Muscle of leg (tissue), 11 donors: ENCODE measurements around the gene ZBTB39. TPM values are rescaled to one million over a fixed set of nuclear protein-coding genes. Genes with fewer than 3 reads are reported as not detected.

Experiments used
- DNase-seq: peaks from one replicate; pipeline ENCODE4 v3.0.0; 2013
- H3K27ac ChIP-seq: one replicate; pipeline ENCODE4 v1.5.1; 2013; ENCODE audit warnings: mild to moderate bottlenecking, low read length, control low read depth
- H3K27me3 ChIP-seq: one replicate; pipeline ENCODE4 v1.6.1; 2013; ENCODE audit warnings: low read length; ENCODE audit not compliant: control insufficient read depth, insufficient read depth
- H3K36me3 ChIP-seq: one replicate; pipeline ENCODE4 v1.6.1; 2013; ENCODE audit warnings: low read length; ENCODE audit not compliant: control insufficient read depth, insufficient read depth
- H3K4me1 ChIP-seq: one replicate; pipeline ENCODE4 v1.6.1; 2013; ENCODE audit warnings: low read length; ENCODE audit not compliant: control insufficient read depth, insufficient read depth
- H3K4me3 ChIP-seq: one replicate; pipeline ENCODE4 v1.5.1; 2013; ENCODE audit warnings: low read length, control low read depth
- H3K9me3 ChIP-seq: replicated peaks from 2 replicates; pipeline ENCODE4 v1.6.1; 2013; ENCODE audit warnings: low read depth, low read length; ENCODE audit not compliant: control insufficient read depth
- WGBS: methylation state at CpG from one replicate; pipeline ENCODE4 v1.1.5; 2013; ENCODE audit warnings: missing lambda C conversion rate; ENCODE audit not compliant: insufficient coverage; 5-methylcytosine and 5-hydroxymethylcytosine counted together
- polyA plus RNA-seq, 8 donors: library from polyadenylated mRNA; unstranded; fragments of 120-200 nt; gene quantifications; one replicate each; pipeline versions ENCODE4 v1.2.1 to v1.2.3, GENCODE V29; 2013; ENCODE audit warnings: inconsistent platforms in 1 of 8, low replicate concordance in 1 of 8; ENCODE audit not compliant: insufficient read length in 8 of 8, insufficient read depth in 1 of 8
- total RNA-seq: library from RNA; stranded (reverse); fragments of 120-200 nt; gene quantifications from one replicate; pipeline ENCODE4 v1.2.4, GENCODE V29; 2013

The ZBTB39 gene
- total and polyA plus RNA-seq, 9 donors, result 4.3 to 7.0 (median 5.7) TPM

DNA sequence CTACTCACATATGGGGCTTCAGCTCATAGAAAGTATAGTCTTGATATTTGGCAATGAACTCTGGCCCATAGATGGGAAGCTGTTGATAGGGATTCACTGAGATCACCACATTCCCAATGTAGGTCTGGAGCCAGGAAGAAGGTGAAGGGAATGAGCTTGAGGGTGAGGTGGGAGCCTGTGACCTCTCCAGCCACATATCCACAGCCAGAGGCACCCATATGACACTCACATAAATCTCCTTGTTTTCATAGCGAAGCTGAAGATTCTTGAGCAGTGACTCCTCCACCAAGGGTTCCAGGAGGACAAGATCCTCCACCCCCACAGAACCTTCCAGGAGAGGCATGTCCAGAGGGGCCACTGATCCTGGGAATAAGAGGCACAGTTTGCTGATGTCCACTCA is 41.6 kb upstream of the ZBTB39 start:
- H3K9me3 ChIP-seq, result no peaks in the 10 kb centered on the region
- no CpG with 5 or more reads among the region's 1 CpG for WGBS
- no peak overlapping the region for H3K27ac ChIP-seq
- H3K4me1 ChIP-seq, result peaks cover 16% of the 10 kb centered on the region
- H3K4me3 ChIP-seq, result no peak overlapping the region
- no peak for DNase-seq
- H3K27me3 ChIP-seq, result peaks cover 2% of the 10 kb centered on the region
- H3K36me3 ChIP-seq, result no peaks in the 10 kb centered on the region

- peaks cover 16% of the 10 kb centered on the region for H3K4me1 ChIP-seq
- no peaks in the 10 kb centered on the region for H3K9me3 ChIP-seq
- no peaks in the 10 kb centered on the region for H3K36me3 ChIP-seq
- H3K27me3 ChIP-seq, result peaks cover 2% of the 10 kb centered on the region
- H3K27ac ChIP-seq, result no peak overlapping the region
- WGBS, result 76% methylated on average over 4 of the region's 10 CpGs
- DNase-seq, result peak; percentile 29
- H3K4me3 ChIP-seq, result no peak overlapping the region
These were observed 40.9 kb upstream of the ZBTB39 start for GRCh38 chr12:57046947-57047890.

GRCh38 chr12:57046086-57046791 is 39.9 kb upstream of the ZBTB39 start:
- Histone ChIP-seq H3K9me3 (no peaks in the 10 kb centered on the region), H3K27ac (no peak overlapping the region), H3K4me1 (peaks cover 17% of the 10 kb centered on the region), H3K36me3 (no peaks in the 10 kb centered on the region), H3K4me3 (no peak overlapping the region), H3K27me3 (peaks cover 2% of the 10 kb centered on the region)
- DNase-seq, result peak; percentile 30
- 15% methylated on average over 1 of the region's 6 CpGs for WGBS

DNA sequence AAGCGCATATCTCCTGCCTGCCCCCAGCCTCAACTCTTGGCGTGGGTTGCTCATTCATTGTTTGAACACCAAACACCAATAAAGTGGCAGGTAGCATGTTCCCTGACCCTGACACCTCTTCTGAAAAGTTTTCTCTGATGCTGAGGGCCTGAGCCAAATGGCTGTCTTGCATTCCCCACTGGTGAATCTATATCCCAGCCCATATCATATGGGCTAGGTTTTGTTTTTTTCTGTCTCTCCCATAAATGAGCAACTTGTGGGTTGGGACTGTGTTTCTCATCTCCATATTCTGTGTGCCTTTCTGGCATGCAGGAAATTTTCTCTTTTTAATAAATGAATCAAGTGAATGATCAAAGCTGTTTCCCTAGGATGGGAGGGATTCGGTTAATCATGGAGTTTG is 38.5 kb upstream of the ZBTB39 start:
- Histone ChIP-seq H3K4me3 (no peak overlapping the region), H3K27me3 (peaks cover 2% of the 10 kb centered on the region), H3K9me3 (no peaks in the 10 kb centered on the region), H3K4me1 (peaks cover 24% of the 10 kb centered on the region), H3K27ac (no peak overlapping the region), H3K36me3 (no peaks in the 10 kb centered on the region)
- WGBS, result 60% methylated on average over 1 of the region's 3 CpGs
- DNase-seq, result no peak

DNA sequence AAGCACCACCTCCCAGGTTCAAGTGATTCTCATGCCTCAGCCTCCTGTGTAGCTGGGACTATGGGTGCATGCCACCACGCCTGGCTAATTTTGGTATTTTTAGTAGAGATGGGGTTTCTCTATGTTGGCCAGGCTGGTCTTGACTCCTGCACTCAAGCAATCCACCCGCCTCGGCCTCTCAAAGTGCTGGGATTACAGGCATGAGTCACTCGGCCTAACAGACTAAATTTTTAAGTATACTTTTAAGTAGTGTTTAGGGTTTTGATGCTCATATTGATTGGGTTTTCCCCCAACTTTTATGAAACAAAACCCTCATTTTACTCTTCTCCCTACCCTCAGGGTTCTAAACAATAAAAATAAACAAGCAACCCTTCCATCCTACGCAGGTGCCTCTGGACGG is 38.1 kb upstream of the ZBTB39 start:
- Histone ChIP-seq H3K27ac (no peak overlapping the region), H3K9me3 (no peaks in the 10 kb centered on the region), H3K36me3 (no peaks in the 10 kb centered on the region), H3K4me3 (no peak overlapping the region), H3K27me3 (peaks cover 2% of the 10 kb centered on the region), H3K4me1 (peaks cover 24% of the 10 kb centered on the region)
- DNase-seq, result no peak
- WGBS, result no CpG with 5 or more reads among the region's 6 CpGs

DNA sequence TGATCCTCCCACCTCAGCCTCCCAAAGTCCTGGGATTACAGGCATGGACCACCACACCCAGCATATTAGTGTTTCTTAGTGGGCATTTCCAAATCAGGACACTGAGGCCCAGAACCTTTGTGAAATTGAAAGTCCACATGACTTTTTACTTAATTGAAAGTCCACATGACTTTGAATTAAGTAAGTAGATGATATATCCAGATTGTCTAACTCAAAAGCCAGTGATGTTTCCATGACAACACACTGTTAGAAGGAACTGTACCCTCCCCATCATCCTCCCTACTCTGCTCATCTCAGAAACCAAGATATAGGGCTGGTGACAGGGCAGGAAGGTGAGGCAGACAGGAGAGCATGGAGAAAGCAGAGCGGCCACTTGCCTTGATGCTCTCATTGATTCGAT is 36.3 kb upstream of the ZBTB39 start:
- 75% methylated on average over 2 of the region's 2 CpGs for WGBS
- H3K27ac ChIP-seq, result no peak overlapping the region
- peak; percentile 68 for DNase-seq
- H3K4me3 ChIP-seq, result no peak overlapping the region
- H3K9me3 ChIP-seq, result no peaks in the 10 kb centered on the region
- H3K36me3 ChIP-seq, result no peaks in the 10 kb centered on the region
- peaks cover 23% of the 10 kb centered on the region for H3K4me1 ChIP-seq
- peaks cover under 1% of the 10 kb centered on the region for H3K27me3 ChIP-seq

- no peaks in the 10 kb centered on the region for H3K9me3 ChIP-seq
- DNase-seq, result no peak
- H3K4me3 ChIP-seq, result no peak overlapping the region
- H3K4me1 ChIP-seq, result peaks cover 8% of the 10 kb centered on the region
- H3K27me3 ChIP-seq, result peaks cover 2% of the 10 kb centered on the region
- H3K36me3 ChIP-seq, result no peaks in the 10 kb centered on the region
- 14% methylated on average over 1 of the region's 2 CpGs for WGBS
- H3K27ac ChIP-seq, result no peak overlapping the region
These were observed 34.4 kb upstream of the ZBTB39 start for GRCh38 chr12:57040750-57041149.

DNA sequence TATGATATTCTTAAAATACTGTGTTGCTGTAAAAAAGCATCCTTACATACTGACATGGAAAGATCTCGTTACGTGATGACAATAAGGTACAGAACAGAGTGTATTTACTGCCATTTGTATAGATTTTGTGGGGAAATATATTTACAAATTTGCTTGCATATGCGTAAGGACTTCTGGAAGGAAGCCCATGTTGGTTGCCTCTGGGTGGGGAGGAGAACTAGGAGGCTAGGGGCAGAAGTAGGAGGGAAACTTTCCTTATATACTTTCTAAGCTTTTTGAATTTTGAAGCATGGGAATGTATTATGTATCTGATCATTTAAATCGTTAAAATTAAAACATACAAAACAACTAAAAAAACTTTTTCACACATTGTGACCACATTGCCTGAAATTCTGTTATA is 33.9 kb upstream of the ZBTB39 start:
- H3K9me3 ChIP-seq, result no peaks in the 10 kb centered on the region
- WGBS, result no CpG with 5 or more reads among the region's 4 CpGs
- peaks cover 8% of the 10 kb centered on the region for H3K4me1 ChIP-seq
- DNase-seq, result no peak
- peaks cover 2% of the 10 kb centered on the region for H3K27me3 ChIP-seq
- no peak overlapping the region for H3K27ac ChIP-seq
- no peak overlapping the region for H3K4me3 ChIP-seq
- no peaks in the 10 kb centered on the region for H3K36me3 ChIP-seq

DNA sequence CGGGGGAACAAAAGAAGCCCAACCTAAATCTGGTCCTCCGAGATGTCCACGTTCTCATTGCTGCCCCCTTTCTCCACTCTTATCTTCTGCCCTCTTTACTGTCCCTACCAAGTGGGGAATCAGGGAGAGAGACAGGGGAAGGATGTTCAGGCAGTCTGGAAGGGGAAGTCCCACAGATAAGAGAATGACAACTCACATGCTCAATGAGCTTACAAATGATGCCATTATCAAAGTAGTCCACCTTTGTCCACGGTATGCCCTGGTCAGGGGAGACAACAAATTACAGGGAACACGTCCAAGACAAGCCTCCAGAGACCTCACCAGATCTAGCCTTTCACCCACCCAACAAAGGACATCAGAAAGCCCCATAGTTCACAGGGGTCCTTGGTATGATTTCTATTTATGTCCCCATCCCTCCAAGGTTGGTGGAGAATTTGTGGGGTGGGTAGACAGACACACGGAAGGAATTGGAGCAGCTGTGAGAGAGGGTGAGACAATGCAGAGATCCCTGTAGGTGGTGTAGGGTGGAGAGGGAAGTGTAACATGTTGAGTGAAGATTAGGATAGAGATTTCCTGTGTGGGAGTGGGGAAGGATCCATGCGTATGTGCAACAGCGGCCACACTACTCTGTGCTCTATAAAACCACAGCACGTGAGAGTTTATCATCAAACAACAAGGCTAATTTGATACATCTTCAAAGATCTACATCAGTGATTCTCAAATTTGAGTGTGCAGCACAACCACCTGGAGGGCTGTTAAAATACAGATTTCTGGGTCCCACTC is 32.9 kb upstream of the ZBTB39 start:
- no peak for DNase-seq
- Histone ChIP-seq H3K4me1 (peaks cover 8% of the 10 kb centered on the region), H3K9me3 (no peaks in the 10 kb centered on the region), H3K27ac (no peak overlapping the region), H3K36me3 (no peaks in the 10 kb centered on the region), H3K4me3 (no peak overlapping the region), H3K27me3 (peaks cover 2% of the 10 kb centered on the region)
- 30% methylated on average over 2 of the region's 9 CpGs for WGBS

DNA sequence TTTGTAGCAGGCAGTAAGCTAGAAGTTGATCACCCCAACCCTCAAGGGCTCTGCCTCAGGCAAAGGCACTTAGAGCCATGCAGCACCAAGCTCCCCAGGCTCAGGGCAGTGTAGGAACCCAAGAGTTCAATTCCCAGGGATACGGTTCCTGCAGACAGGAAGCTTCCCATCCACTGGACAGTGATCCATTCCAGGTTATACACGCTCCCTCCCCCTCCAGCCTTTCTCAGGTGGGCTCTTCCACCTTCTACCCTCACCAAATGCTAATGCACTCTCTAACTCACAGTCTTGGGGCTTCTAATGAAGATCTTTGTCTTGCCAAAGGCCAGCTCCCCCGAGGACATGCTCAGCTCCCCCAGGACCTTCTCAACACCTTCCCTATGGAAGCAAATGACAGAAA is 30.9 kb upstream of the ZBTB39 start:
- 55% methylated on average over 3 of the region's 3 CpGs for WGBS
- Histone ChIP-seq H3K4me1 (peaks cover 8% of the 10 kb centered on the region), H3K27ac (no peak overlapping the region), H3K27me3 (peaks cover 2% of the 10 kb centered on the region), H3K9me3 (no peaks in the 10 kb centered on the region), H3K36me3 (no peaks in the 10 kb centered on the region), H3K4me3 (no peak overlapping the region)
- DNase-seq, result no peak
